Nephron progenitor cell (in vitro differentiated cells): ENCODE results near the gene CAMTA2.

Experiments
- DNase-seq: peaks from one replicate; pipeline ENCODE4 v3.0.0; 2021
- H3K27ac Mint-ChIP-seq: 2 replicates; pipeline ENCODE4 v1.8.0; 2021; ENCODE audit warnings: mild to moderate bottlenecking, moderate library complexity, mixed read lengths
- H3K27me3 Mint-ChIP-seq: 2 replicates; pipeline ENCODE4 v1.8.0; 2021; ENCODE audit warnings: mild to moderate bottlenecking, low read depth, mixed read lengths; ENCODE audit not compliant: poor library complexity
- H3K36me3 Mint-ChIP-seq: 2 replicates; pipeline ENCODE4 v1.8.0; 2021; ENCODE audit warnings: low read depth, mixed read lengths
- H3K4me1 Mint-ChIP-seq: 2 replicates; pipeline ENCODE4 v1.8.0; 2021; ENCODE audit warnings: mixed read lengths
- H3K4me3 Mint-ChIP-seq: 2 replicates; pipeline ENCODE4 v1.8.0; 2021; ENCODE audit warnings: mild to moderate bottlenecking, moderate library complexity, mixed read lengths
- H3K9me3 Mint-ChIP-seq: 2 replicates; pipeline ENCODE4 v1.8.0; 2021; ENCODE audit warnings: mild to moderate bottlenecking, moderate library complexity, mixed read lengths
- CTCF ChIP-seq: fragments of 200-600 bp; sonication (generic); IDR thresholded peaks from 2 replicates; pipeline ENCODE4 v1.5.0; 2021; ENCODE audit warnings: antibody characterized with exemption

CAMTA2 gene

GRCh38 chr17:4998027-4998731 lies 10.7 kb upstream of the CAMTA2 start:
- peaks cover 33% of the 10 kb centered on the region for H3K27me3 Mint-ChIP-seq
- no peak for TF ChIP-seq CTCF
- H3K4me1 Mint-ChIP-seq = peaks cover 39% of the 10 kb centered on the region
- no peak overlapping the region for H3K27ac Mint-ChIP-seq
- peak; percentile 77 for DNase-seq
- H3K9me3 Mint-ChIP-seq = peaks cover 4% of the 10 kb centered on the region
- peaks cover 23% of the 10 kb centered on the region for H3K36me3 Mint-ChIP-seq
- peak overlapping the region; percentile 86 for H3K4me3 Mint-ChIP-seq

- H3K4me3 Mint-ChIP-seq = peak within 1 kb of the TSS; percentile 86
- DNase-seq = peak; percentile 95
- H3K36me3 Mint-ChIP-seq = peaks cover 17% of the 10 kb centered on the region
- H3K27me3 Mint-ChIP-seq = peaks cover 30% of the 10 kb centered on the region
- no peak for TF ChIP-seq CTCF
- peaks cover 4% of the 10 kb centered on the region for H3K9me3 Mint-ChIP-seq
- H3K4me1 Mint-ChIP-seq = peaks cover 39% of the 10 kb centered on the region
- H3K27ac Mint-ChIP-seq = peak within 1 kb of the TSS; percentile 68
Observed at GRCh38 chr17:4997302-4998026, 10.0 kb upstream of the CAMTA2 start, which contains the start of the genes INCA1 and KIF1C. Gene INCA1, minus strand, starts transcription at chr17:4997522. Its CDS starts 3,085 bp downstream, at chr17:4994437. Gene KIF1C, plus strand, starts transcription at chr17:4997950. Its CDS starts 2,297 bp downstream, at chr17:5000247.

GRCh38 chr17:4994081-4994595 lies 6.7 kb upstream of the CAMTA2 start:
- H3K36me3 Mint-ChIP-seq = no peaks in the 10 kb centered on the region

GRCh38 chr17:4987767-4988567 lies 492 bp upstream of the CAMTA2 start:
- no peak for TF ChIP-seq CTCF
- H3K36me3 Mint-ChIP-seq = peaks cover 6% of the 10 kb centered on the region
- peaks cover 12% of the 10 kb centered on the region for H3K27me3 Mint-ChIP-seq
- H3K27ac Mint-ChIP-seq = no peak overlapping the region
- no peak for DNase-seq
- no peaks in the 10 kb centered on the region for H3K9me3 Mint-ChIP-seq
- H3K4me3 Mint-ChIP-seq = peak overlapping the region; percentile 82
- H3K4me1 Mint-ChIP-seq = peaks cover 38% of the 10 kb centered on the region

More at GRCh38 chr17:4994081-4994595, 6.7 kb upstream of the CAMTA2 start:
- Mint-ChIP-seq H3K27me3 (peaks cover 37% of the 10 kb centered on the region), H3K4me1 (peaks cover 30% of the 10 kb centered on the region), H3K4me3 (no peak overlapping the region), H3K9me3 (peaks cover 4% of the 10 kb centered on the region), H3K27ac (no peak overlapping the region)
- no peak for DNase-seq
- TF ChIP-seq CTCF = no peak

- peaks cover 10% of the 10 kb centered on the region for H3K36me3 Mint-ChIP-seq
- peak overlapping the region; percentile 82 for H3K4me3 Mint-ChIP-seq
- no peak overlapping the region for H3K27ac Mint-ChIP-seq
- H3K9me3 Mint-ChIP-seq = no peaks in the 10 kb centered on the region
- no peak for TF ChIP-seq CTCF
- peaks cover 9% of the 10 kb centered on the region for H3K27me3 Mint-ChIP-seq
- no peak for DNase-seq
- H3K4me1 Mint-ChIP-seq = peaks cover 34% of the 10 kb centered on the region
Observed at GRCh38 chr17:4986403-4986802, 1.1 kb downstream of the CAMTA2 start.
